OCI-LY1 (cell line): ENCODE measurements around the gene VPS37D.

Experiments
- H2AFZ ChIP-seq: fragments of 200-600 bp; sonication (generic), shearing (Covaris generic); 2 replicates; pipeline ENCODE4 v1.6.0; 2014; ENCODE audit warnings: antibody characterized with exemption, mild to moderate bottlenecking, low read length
- H3F3A ChIP-seq: fragments of 200-600 bp; sonication (generic), shearing (Covaris generic); 2 replicates; pipeline ENCODE4 v1.6.0; 2014; ENCODE audit warnings: mild to moderate bottlenecking, antibody characterized with exemption, low read length, moderate library complexity; ENCODE audit not compliant: insufficient read depth
- H3K27ac ChIP-seq: fragments of 200-600 bp; sonication (generic); 2 replicates; pipeline ENCODE4 v1.5.1; 2014; ENCODE audit warnings: low read length, mixed run types, mild to moderate bottlenecking, low read depth; ENCODE audit not compliant: poor library complexity, severe bottlenecking
- H3K27me3 ChIP-seq: fragments of 200-600 bp; sonication (generic); 2 replicates; pipeline ENCODE4 v1.6.0; 2014; ENCODE audit warnings: antibody characterized with exemption, mild to moderate bottlenecking, low read length, moderate library complexity; ENCODE audit not compliant: insufficient read depth
- H3K36me3 ChIP-seq: fragments of 200-600 bp; sonication (generic); 2 replicates; pipeline ENCODE4 v1.6.1; 2014; ENCODE audit warnings: mild to moderate bottlenecking, antibody characterized with exemption, low read length, moderate library complexity, mixed read lengths; ENCODE audit not compliant: insufficient read depth
- H3K4me1 ChIP-seq: fragments of 200-600 bp; sonication (generic); 2 replicates; pipeline ENCODE4 v1.5.1; 2014; ENCODE audit warnings: mild to moderate bottlenecking, low read length, moderate library complexity; ENCODE audit not compliant: insufficient read depth, severe bottlenecking
- H3K4me2 ChIP-seq: fragments of 200-600 bp; sonication (generic), shearing (Covaris generic); 2 replicates; pipeline ENCODE4 v1.6.1; 2014; ENCODE audit warnings: low read length
- H3K4me3 ChIP-seq: fragments of 200-600 bp; sonication (generic); 2 replicates; pipeline ENCODE4 v1.5.1; 2014; ENCODE audit warnings: low read length, low read depth, mild to moderate bottlenecking, mixed read lengths; ENCODE audit not compliant: poor library complexity, severe bottlenecking
- H3K79me2 ChIP-seq: fragments of 200-600 bp; shearing (Covaris generic); 2 replicates; pipeline ENCODE4 v1.6.1; 2016; ENCODE audit warnings: mixed run types, low read length, mixed read lengths; ENCODE audit not compliant: insufficient read depth
- H3K9ac ChIP-seq: fragments of 200-600 bp; sonication (generic), shearing (Covaris generic); 2 replicates; pipeline ENCODE4 v1.6.1; 2014; ENCODE audit warnings: mild to moderate bottlenecking, low read length, mixed read lengths
- H3K9me2 ChIP-seq: fragments of 200-600 bp; sonication (generic), shearing (Covaris generic); 2 replicates; pipeline ENCODE4 v1.6.1; 2014; ENCODE audit warnings: low read depth, mild to moderate bottlenecking, low read length, mixed read lengths
- H3K9me3 ChIP-seq: fragments of 200-600 bp; shearing (Covaris generic); 2 replicates; pipeline ENCODE4 v1.6.1; 2014; ENCODE audit warnings: low read length, mixed read lengths
- H4K20me1 ChIP-seq: fragments of 200-600 bp; sonication (generic), shearing (Covaris generic); 2 replicates; pipeline ENCODE4 v1.6.0; 2016; ENCODE audit warnings: mild to moderate bottlenecking, low read length; ENCODE audit not compliant: insufficient read depth
- EZH2 ChIP-seq: fragments of 200-600 bp; sonication (generic), shearing (Covaris generic); IDR thresholded peaks from 2 replicates; pipeline ENCODE4 v1.8.0; 2017; ENCODE audit warnings: borderline replicate concordance, mixed run types, mild to moderate bottlenecking, antibody characterized with exemption, low read length, moderate library complexity, mixed read lengths
- TF ChIP-seq, protein P1 (sequence below): fragments of 200-600 bp; sonication (generic), shearing (Covaris generic); IDR thresholded peaks from 2 replicates; pipeline ENCODE4 v1.5.1; 2017; ENCODE audit warnings: mild to moderate bottlenecking, antibody characterized with exemption, low read length, moderate library complexity, mixed read lengths

VPS37D gene

DNA sequence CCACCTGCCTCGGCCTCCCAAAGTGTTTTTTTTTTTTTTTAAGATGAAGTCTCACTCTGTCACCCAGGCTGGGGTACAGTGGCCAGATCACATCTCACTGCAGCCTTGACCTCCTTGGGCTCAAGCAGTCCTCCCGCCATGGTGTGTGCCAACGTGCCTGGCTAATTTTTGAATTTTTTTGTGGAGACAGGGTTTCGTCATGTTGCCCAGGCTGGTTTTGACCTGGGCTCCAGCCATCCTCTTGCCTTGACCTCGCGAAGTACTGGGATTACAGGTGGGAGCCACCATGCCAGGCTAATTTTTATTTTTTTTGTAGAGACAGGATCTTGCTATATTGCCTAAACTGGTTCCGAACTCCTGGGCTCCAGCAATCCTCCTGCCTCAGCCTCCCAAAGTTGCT is 34.3 kb upstream of the VPS37D start:
- no peaks in the 10 kb centered on the region for H3K9me2 ChIP-seq
- no peak overlapping the region for H3K4me2 ChIP-seq
- H3F3A ChIP-seq = no peaks in the 10 kb centered on the region
- no peaks in the 10 kb centered on the region for H3K36me3 ChIP-seq
- H3K27me3 ChIP-seq = peaks cover 4% of the 10 kb centered on the region; the same call in 1 of the 2 replicates
- H4K20me1 ChIP-seq = no peaks in the 10 kb centered on the region
- H3K27ac ChIP-seq = no peak overlapping the region
- H3K9ac ChIP-seq = no peak overlapping the region
- H3K9me3 ChIP-seq = no peaks in the 10 kb centered on the region
- H3K4me3 ChIP-seq = no peak overlapping the region
- H3K4me1 ChIP-seq = no peaks in the 10 kb centered on the region
- H3K79me2 ChIP-seq = no peaks in the 10 kb centered on the region
- TF ChIP-seq, protein P1, sequence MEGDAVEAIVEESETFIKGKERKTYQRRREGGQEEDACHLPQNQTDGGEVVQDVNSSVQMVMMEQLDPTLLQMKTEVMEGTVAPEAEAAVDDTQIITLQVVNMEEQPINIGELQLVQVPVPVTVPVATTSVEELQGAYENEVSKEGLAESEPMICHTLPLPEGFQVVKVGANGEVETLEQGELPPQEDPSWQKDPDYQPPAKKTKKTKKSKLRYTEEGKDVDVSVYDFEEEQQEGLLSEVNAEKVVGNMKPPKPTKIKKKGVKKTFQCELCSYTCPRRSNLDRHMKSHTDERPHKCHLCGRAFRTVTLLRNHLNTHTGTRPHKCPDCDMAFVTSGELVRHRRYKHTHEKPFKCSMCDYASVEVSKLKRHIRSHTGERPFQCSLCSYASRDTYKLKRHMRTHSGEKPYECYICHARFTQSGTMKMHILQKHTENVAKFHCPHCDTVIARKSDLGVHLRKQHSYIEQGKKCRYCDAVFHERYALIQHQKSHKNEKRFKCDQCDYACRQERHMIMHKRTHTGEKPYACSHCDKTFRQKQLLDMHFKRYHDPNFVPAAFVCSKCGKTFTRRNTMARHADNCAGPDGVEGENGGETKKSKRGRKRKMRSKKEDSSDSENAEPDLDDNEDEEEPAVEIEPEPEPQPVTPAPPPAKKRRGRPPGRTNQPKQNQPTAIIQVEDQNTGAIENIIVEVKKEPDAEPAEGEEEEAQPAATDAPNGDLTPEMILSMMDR = no peak
- no peak for TF ChIP-seq EZH2
- H2AFZ ChIP-seq = no peak overlapping the region

- H3K9me3 ChIP-seq = no peaks in the 10 kb centered on the region
- peaks cover 4% of the 10 kb centered on the region; the same call in 1 of the 2 replicates for H3K27me3 ChIP-seq
- no peaks in the 10 kb centered on the region for H3F3A ChIP-seq
- H4K20me1 ChIP-seq = no peaks in the 10 kb centered on the region
- H3K9me2 ChIP-seq = no peaks in the 10 kb centered on the region
- H3K79me2 ChIP-seq = no peaks in the 10 kb centered on the region
- no peak overlapping the region for H3K4me2 ChIP-seq
- no peak overlapping the region for H2AFZ ChIP-seq
- H3K9ac ChIP-seq = no peak overlapping the region
- TF ChIP-seq EZH2 = no peak
- TF ChIP-seq, protein P1 = no peak
- no peaks in the 10 kb centered on the region for H3K4me1 ChIP-seq
- no peak overlapping the region for H3K27ac ChIP-seq
- no peak overlapping the region for H3K4me3 ChIP-seq
- no peaks in the 10 kb centered on the region for H3K36me3 ChIP-seq
Measured at GRCh38 chr7:73633844-73634243, 33.8 kb upstream of the VPS37D start.

DNA sequence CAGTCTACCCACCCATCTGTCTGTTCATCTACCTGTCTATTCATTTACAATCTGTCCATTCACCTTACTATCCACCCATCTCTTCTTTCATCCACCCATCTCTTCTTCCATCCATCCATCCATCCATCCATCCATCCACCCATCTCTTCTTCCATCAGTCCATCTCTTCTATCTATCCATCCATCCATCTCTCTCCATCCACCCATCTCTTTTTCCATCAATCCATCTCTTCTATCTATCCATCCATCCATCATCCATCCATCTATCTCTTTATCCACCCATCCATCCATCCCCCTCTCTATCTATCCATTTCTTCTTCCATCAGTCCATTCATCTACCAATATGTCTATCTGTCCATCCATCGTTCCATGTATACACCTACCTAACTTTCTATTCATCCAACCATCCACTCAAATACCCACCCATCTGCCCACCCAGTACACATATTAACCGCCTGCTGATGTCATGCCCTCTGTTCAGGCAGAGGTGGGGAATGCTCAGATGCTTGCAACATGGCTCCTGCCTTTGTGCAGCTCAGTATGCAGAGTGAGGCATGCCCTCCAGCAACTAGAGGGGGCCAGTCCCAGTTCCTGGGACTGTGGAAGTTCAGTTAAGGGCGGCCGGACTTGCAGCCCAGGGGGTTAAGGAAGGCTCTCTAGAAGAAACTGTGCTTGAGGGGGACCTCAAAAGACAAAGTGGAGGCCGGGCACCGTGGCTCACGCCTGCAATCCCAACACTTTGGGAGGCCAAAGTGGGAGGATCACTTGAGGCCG is 32.0 kb upstream of the VPS37D start:
- no peaks in the 10 kb centered on the region for H3K36me3 ChIP-seq

More for the DNA sequence above, 32.0 kb upstream of the VPS37D start:
- TF ChIP-seq, protein P1 = no peak
- no peak for TF ChIP-seq EZH2
- Histone ChIP-seq H2AFZ (no peak overlapping the region), H3K27me3 (peaks cover 4% of the 10 kb centered on the region; the same call in 1 of the 2 replicates), H3F3A (no peaks in the 10 kb centered on the region), H3K79me2 (no peaks in the 10 kb centered on the region), H4K20me1 (no peaks in the 10 kb centered on the region), H3K4me3 (no peak overlapping the region), H3K9me3 (no peaks in the 10 kb centered on the region), H3K27ac (no peak overlapping the region), H3K9ac (no peak overlapping the region), H3K9me2 (no peaks in the 10 kb centered on the region), H3K4me2 (no peak overlapping the region), H3K4me1 (no peaks in the 10 kb centered on the region)
